ENCODE measurements around the gene RAB36.

Gene RAB36

DNA sequence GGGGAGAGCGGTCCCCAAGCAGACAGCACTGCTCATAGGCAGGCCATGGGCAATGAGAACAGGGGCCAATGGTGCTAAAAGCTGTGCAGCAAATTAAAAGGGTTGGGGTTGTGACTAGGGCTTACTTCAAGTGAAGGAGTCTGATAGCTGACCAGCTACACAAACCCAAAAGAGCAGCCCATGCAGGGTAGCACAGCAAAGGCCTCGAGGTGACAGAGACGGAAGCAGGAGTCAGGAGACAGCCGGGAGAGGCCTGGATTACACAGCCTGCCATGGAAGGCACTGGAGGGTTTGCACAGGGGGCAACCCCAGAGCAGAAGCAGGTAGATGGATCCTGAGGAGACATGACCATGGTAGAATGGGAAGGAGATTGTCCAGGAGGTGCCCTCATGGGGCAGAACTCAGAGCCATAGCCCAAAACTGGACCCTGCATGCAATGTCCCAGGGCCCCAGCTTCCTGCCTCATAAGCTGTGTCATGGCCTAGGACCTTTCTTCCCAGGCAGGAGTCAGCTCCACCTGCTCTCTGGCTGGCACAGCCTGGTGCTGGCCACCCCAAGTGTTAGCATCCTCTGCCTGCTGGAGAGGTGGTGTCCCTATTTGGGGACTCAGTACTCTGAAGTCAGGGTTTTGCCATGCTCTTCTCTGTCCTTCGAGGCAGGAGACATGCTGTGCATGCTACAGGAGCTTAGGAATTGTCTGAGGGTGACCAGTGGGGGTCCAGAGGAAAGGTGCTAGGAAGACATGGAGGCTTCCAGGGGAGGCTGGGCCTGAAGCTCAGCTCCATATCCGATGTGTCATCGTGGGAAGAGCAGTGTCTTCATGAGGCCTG is 36.8 kb upstream of the RAB36 start:
- DNase-seq = no peak

DNA sequence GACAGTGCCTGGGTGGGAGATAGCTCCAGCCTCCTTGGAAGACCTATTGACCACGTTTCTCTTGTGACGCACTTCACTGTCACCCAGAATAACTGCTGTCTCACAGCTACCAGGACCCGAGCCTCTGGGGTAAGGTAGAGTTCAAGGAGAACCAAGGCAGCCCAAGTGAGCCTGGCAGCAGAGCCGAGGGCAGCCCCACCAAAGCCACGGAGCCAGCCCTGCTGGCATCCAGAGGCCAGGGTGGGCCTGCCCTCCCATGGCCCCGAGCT is 36.3 kb upstream of the RAB36 start:
- DNase-seq = no peak

DNA sequence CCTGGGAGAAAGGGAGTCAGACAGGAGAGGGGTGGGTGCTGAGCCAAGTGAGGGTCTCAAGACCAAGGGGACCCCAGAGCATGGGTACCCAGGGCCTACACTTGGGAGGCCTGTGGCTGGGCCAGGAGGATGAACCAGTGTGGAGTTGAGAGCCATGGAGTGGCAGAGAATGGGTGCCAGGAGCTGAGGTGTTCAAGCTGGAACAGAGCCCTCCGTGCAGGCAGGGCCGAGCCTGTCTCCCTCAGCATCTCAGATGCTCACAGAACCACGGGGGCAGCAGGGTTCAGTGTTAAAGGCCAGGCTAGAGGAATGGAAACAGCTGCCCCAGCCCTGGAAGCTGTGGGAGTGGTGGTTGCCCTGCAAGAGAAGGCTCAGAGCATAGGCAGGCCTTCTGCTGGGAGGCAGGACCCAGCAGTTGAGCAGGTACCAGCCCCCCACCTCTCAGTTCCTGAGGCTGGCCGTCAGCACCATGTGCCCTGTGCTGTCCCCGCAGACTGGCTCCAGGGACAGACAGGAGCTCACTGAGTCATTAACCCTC is 35.8 kb upstream of the RAB36 start:
- DNase-seq = no peak

GRCh38 chr22:23110190-23110921 is 34.9 kb upstream of the RAB36 start:
- DNase-seq = peak in 2 of 3 experiments; percentile 36 to 81

DNA sequence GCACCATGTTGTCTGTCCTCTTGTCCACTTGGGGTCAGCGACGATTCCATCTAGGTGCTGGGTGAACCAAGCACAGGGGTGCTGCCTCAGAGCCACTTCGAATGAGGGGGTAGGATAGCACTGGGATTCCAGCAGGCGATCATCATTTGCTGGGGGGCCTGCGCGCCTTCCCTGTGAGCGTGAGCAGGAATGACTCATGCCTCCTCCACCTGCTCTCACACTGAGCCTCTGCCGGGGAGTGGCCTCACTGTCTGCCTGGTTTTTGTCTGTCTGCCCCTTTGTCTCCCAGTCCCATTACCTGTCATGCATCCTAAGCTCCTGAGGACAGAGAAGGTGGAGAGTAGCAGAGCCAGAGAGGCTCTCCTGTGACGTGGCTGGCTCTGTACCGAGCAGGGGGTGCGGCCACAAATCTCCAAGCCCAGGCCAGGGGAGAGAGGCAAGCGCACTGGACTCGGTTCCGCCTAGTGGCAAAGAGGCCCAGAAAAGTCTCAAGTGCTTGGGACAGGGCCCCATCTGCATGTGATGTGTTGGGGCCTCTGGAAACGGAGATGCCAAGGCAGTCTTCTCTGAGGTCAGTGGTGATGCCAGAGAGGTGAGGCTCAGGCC is 34.3 kb upstream of the RAB36 start:
- DNase-seq = peak; percentile 36 to 68 (median 63)

DNA sequence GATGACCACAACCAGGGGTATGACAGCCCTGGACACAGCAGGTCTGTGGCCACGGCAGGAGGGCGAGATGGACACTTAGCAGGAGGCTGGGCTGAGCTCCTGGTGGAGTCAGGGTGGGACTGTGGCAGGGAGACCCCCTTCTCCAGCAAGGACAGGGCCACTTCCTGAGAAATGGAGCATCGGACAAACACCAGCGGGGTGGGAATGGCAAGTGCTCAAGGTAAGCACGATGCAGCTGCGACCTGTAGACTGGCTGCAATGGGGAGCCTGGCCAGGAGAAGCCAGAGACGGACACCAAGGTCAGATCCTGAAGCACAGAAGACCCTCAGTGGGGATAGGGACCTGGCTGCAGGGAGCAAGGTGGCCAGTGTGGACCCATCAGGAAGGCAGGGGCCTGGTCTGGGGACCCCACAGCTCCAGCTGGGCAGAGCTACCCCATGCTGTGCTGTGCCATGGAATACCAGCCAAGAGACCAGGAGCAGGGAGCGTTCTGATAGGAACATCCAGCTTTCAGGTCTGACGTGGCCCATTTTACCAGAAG is 32.7 kb upstream of the RAB36 start:
- DNase-seq = no peak

DNA sequence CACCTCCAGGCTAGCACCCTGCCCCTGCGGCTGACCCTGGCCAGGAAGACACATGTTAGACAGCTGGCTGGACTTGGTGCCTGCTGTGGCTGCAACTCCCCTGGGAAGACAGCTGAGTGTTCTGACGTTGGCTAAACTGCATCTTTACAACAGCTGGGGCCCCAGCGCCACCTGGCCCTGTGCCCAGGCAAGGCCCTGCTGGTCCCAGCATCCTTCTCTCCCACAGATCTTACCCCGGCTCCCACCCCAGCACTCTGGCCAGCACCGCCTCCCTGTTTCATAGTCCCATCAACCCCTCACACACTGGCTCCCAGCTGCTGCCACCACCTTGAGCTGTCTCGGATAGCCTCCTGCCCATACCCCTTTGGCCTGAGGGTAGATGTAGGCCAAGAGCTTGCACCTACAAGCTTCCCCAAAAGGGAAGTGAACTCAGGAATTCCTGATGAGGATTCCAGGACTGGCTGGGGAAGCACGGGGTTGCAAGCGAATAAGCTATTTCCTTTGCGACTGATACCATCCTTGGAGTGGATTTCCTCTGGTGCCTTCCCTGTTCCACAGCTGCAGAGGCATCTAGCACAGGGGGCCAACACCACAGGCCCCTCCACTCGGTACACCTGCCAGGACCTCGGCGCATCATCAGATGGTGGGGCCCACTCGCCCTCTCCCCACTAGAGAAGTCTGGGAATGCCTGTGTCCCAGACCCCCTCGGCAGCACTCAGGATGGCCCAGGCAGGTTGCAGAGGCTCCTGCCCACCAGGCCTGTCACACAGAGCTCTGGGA is 32.0 kb upstream of the RAB36 start:
- DNase-seq = peak; percentile 7 to 57 (median 56)

GRCh38 chr22:23113847-23114720 is 31.2 kb upstream of the RAB36 start:
- no peak for DNase-seq

- no peak for DNase-seq
Observed at GRCh38 chr22:23114721-23115020, 30.6 kb upstream of the RAB36 start.

DNA sequence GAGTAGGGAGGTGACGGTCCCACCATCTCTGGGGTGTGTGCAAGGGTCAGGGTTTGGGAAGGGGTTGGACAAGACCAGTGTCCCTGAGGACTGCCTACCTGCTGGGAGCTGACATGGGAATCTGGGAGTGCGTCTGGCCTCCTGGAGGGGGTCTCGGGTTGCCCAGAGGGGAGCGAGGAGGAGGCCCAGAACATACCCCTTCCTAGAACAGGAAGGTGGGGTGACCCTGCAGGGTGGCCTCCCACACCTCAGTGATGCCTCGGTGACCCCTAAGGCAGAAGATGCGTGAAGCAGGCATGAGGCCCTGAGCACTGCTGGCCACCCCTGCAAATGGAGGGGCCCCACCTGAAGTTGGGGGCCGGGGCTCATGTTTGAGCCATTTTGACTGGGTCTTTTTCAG is 29.9 kb upstream of the RAB36 start:
- no peak for DNase-seq

- no peak for DNase-seq
Observed at GRCh38 chr22:23115825-23116494, 29.3 kb upstream of the RAB36 start.

- peak in 1 of 3 experiments; percentile 2 for DNase-seq
Observed at GRCh38 chr22:23116506-23117263, 28.6 kb upstream of the RAB36 start.

GRCh38 chr22:23117275-23117674 is 28.0 kb upstream of the RAB36 start:
- no peak for DNase-seq

GRCh38 chr22:23117891-23118646 is 27.2 kb upstream of the RAB36 start:
- DNase-seq = no peak

GRCh38 chr22:23118647-23119493 is 26.4 kb upstream of the RAB36 start:
- DNase-seq = no peak

DNA sequence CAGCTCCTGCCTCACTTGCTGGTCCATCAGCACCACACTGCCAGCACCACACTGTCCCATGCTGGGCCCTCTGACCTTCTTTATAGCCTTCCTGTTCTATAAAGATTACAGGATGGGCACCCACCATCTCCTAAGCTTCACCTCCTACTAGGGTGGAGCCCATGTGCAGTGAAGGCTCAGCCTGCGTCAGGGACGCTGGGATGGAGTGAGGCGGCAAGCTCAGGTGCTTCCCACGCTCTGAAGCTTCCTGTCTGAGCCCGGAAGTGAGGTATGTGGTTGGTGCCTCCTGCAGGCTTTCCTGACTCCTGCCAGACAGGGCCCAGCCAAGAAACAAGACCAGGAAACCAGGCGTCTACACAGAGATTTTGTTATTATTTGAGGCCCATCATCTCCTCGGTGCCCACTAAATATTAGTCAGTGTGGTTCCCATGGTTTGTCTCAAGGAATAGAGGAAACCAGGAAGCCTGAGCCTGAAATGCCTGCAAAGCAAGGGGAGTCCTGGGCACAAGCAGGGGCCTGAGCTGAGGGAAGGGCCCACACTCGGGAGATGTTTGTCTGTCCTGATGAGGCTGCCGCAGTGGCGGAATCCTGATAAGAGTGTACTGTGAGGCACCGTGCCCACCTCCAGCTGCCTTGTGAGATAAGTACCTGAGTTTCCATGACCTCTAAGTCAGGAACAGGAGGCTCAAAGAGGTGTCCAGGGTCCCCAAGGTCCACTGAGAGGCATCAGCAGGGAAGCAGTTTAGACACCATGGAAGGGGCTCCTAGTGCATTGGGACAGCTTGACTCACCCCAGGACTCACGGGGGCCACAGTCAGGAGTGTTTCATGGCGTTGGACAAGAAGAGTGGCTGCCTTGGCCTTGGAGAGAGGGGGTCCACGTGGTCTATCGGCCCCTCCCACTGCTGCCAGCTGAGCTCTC is 25.5 kb upstream of the RAB36 start:
- DNase-seq = no peak

GRCh38 chr22:23120415-23120899 is 24.8 kb upstream of the RAB36 start:
- no peak for DNase-seq
